ENCODE results near the gene UCP1.

UCP1 gene

GRCh38 chr4:140579278-140579677, 10.5 kb upstream of the UCP1 start:
- no peaks in the 10 kb centered on the region for H3K9me2 ChIP-seq (replicated peaks; ENCODE audit: control insufficient read depth, low read length)
- H3K4me2 ChIP-seq (ENCODE audit: low read length): no peak overlapping the region
- no peaks in the 10 kb centered on the region for H3K79me2 ChIP-seq (ENCODE audit: control insufficient read depth, low read length)
- no peak overlapping the region for H3K4me3 ChIP-seq (ENCODE audit: low read length)
- H3K36me3 ChIP-seq (ENCODE audit: control insufficient read depth, low read length): no peaks in the 10 kb centered on the region
- no peak for TF ChIP-seq EZH2phosphoT487 (IDR thresholded peaks at IDR 0.05; ENCODE audit: borderline replicate concordance, low read length)
- TF ChIP-seq, protein P1, sequence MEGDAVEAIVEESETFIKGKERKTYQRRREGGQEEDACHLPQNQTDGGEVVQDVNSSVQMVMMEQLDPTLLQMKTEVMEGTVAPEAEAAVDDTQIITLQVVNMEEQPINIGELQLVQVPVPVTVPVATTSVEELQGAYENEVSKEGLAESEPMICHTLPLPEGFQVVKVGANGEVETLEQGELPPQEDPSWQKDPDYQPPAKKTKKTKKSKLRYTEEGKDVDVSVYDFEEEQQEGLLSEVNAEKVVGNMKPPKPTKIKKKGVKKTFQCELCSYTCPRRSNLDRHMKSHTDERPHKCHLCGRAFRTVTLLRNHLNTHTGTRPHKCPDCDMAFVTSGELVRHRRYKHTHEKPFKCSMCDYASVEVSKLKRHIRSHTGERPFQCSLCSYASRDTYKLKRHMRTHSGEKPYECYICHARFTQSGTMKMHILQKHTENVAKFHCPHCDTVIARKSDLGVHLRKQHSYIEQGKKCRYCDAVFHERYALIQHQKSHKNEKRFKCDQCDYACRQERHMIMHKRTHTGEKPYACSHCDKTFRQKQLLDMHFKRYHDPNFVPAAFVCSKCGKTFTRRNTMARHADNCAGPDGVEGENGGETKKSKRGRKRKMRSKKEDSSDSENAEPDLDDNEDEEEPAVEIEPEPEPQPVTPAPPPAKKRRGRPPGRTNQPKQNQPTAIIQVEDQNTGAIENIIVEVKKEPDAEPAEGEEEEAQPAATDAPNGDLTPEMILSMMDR (IDR thresholded peaks at IDR 0.05; ENCODE audit: low read depth, low read length, poor library complexity, severe bottlenecking): no peak
- no peaks in the 10 kb centered on the region for H3K9me3 ChIP-seq (ENCODE audit: control insufficient read depth, insufficient read depth, low read length)
- H3F3A ChIP-seq (ENCODE audit: control insufficient read depth, insufficient read depth): no peaks in the 10 kb centered on the region
- H3K27me3 ChIP-seq (ENCODE audit: control insufficient read depth, low read length): peaks cover 16% of the 10 kb centered on the region
- no peak overlapping the region for H3K27ac ChIP-seq (ENCODE audit: low read depth, low read length)
- no peaks in the 10 kb centered on the region for H4K20me1 ChIP-seq (ENCODE audit: control insufficient read depth, insufficient read depth, low read depth, low read length)
- H3K4me1 ChIP-seq (ENCODE audit: control insufficient read depth, low read length): no peaks in the 10 kb centered on the region

DNA sequence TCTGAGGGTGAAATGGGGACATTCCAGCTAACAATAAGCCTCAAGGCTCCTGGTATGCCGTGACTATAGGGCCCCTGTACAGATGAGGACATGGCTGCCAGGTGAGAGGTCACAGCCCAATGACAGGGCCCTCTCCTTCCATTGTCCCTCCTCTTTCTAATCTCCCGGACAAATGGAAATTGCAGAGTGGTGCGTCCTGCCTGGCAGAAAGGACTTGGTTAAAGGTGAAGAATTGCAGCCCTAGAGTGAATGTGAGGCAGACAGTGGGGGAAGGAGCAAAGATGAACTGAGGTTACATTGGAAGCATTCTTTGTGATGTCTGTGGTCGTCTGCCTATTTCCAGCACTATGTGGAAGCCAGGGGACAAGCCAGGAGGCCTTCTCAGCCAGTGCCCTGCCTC, 6.7 kb upstream of the UCP1 start:
- Histone ChIP-seq H3K4me2 (ENCODE audit: low read length) (no peak overlapping the region), H3K4me1 (ENCODE audit: control insufficient read depth, low read length) (no peaks in the 10 kb centered on the region), H3K79me2 (ENCODE audit: control insufficient read depth, low read length) (no peaks in the 10 kb centered on the region), H3K27me3 (ENCODE audit: control insufficient read depth, low read length) (peaks cover 21% of the 10 kb centered on the region), H3K9me3 (ENCODE audit: control insufficient read depth, insufficient read depth, low read length) (no peaks in the 10 kb centered on the region), H3K4me3 (ENCODE audit: low read length) (no peak overlapping the region), H3K27ac (ENCODE audit: low read depth, low read length) (no peak overlapping the region), H3F3A (ENCODE audit: control insufficient read depth, insufficient read depth) (no peaks in the 10 kb centered on the region), H3K9me2 (replicated peaks; ENCODE audit: control insufficient read depth, low read length) (no peaks in the 10 kb centered on the region), H4K20me1 (ENCODE audit: control insufficient read depth, insufficient read depth, low read depth, low read length) (no peaks in the 10 kb centered on the region), H3K36me3 (ENCODE audit: control insufficient read depth, low read length) (no peaks in the 10 kb centered on the region)
- TF ChIP-seq, protein P1 (IDR thresholded peaks at IDR 0.05; ENCODE audit: low read depth, low read length, poor library complexity, severe bottlenecking): no peak
- TF ChIP-seq EZH2phosphoT487 (IDR thresholded peaks at IDR 0.05; ENCODE audit: borderline replicate concordance, low read length): no peak

DNA sequence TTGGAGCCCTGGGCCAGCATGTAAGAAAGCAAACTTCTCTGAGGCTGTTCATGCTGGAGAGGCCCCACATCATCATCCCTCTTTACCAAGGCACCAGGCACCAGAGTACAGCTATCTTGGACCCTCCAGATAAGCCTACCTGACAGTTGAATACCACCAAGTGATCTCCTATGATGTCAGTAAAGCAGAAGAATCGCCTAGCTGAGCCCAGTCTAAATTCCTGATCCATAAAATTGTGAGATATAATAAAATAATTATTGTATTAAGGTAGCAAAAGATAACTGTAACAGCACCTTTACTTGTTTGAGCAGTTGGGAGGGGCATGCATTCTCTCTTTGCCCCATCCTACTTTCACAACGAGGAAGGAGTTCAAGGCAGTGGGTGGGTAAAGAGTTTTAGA, 2.9 kb upstream of the UCP1 start:
- no peak overlapping the region for H3K27ac ChIP-seq (ENCODE audit: low read depth, low read length)
- H3K4me1 ChIP-seq (ENCODE audit: control insufficient read depth, low read length): no peaks in the 10 kb centered on the region
- H3K4me3 ChIP-seq (ENCODE audit: low read length): no peak overlapping the region
- H3K4me2 ChIP-seq (ENCODE audit: low read length): no peak overlapping the region
- TF ChIP-seq EZH2phosphoT487 (IDR thresholded peaks at IDR 0.05; ENCODE audit: borderline replicate concordance, low read length): no peak
- TF ChIP-seq, protein P1 (IDR thresholded peaks at IDR 0.05; ENCODE audit: low read depth, low read length, poor library complexity, severe bottlenecking): no peak
- no peaks in the 10 kb centered on the region for H4K20me1 ChIP-seq (ENCODE audit: control insufficient read depth, insufficient read depth, low read depth, low read length)
- H3K79me2 ChIP-seq (ENCODE audit: control insufficient read depth, low read length): no peaks in the 10 kb centered on the region
- peaks cover 49% of the 10 kb centered on the region for H3K27me3 ChIP-seq (ENCODE audit: control insufficient read depth, low read length)
- H3K9me3 ChIP-seq (ENCODE audit: control insufficient read depth, insufficient read depth, low read length): no peaks in the 10 kb centered on the region
- no peaks in the 10 kb centered on the region for H3K9me2 ChIP-seq (replicated peaks; ENCODE audit: control insufficient read depth, low read length)
- no peaks in the 10 kb centered on the region for H3F3A ChIP-seq (ENCODE audit: control insufficient read depth, insufficient read depth)
- no peaks in the 10 kb centered on the region for H3K36me3 ChIP-seq (ENCODE audit: control insufficient read depth, low read length)

- peaks cover 44% of the 10 kb centered on the region for H3K27me3 ChIP-seq (ENCODE audit: control insufficient read depth, low read length)
- no peak overlapping the region for H3K4me2 ChIP-seq (ENCODE audit: low read length)
- no peaks in the 10 kb centered on the region for H3K9me2 ChIP-seq (replicated peaks; ENCODE audit: control insufficient read depth, low read length)
- no peaks in the 10 kb centered on the region for H4K20me1 ChIP-seq (ENCODE audit: control insufficient read depth, insufficient read depth, low read depth, low read length)
- no peak for TF ChIP-seq EZH2phosphoT487 (IDR thresholded peaks at IDR 0.05; ENCODE audit: borderline replicate concordance, low read length)
- TF ChIP-seq, protein P1 (IDR thresholded peaks at IDR 0.05; ENCODE audit: low read depth, low read length, poor library complexity, severe bottlenecking): no peak
- H3K4me3 ChIP-seq (ENCODE audit: low read length): no peak overlapping the region
- H3K79me2 ChIP-seq (ENCODE audit: control insufficient read depth, low read length): no peaks in the 10 kb centered on the region
- no peaks in the 10 kb centered on the region for H3K36me3 ChIP-seq (ENCODE audit: control insufficient read depth, low read length)
- no peaks in the 10 kb centered on the region for H3F3A ChIP-seq (ENCODE audit: control insufficient read depth, insufficient read depth)
- H3K27ac ChIP-seq (ENCODE audit: low read depth, low read length): no peak overlapping the region
- no peaks in the 10 kb centered on the region for H3K9me3 ChIP-seq (ENCODE audit: control insufficient read depth, insufficient read depth, low read length)
- no peaks in the 10 kb centered on the region for H3K4me1 ChIP-seq (ENCODE audit: control insufficient read depth, low read length)
Measured at GRCh38 chr4:140569307-140569638, 512 bp upstream of the UCP1 start.

Data from DOHH2 (cell line).